ENCODE results near the gene CCDC66.

Gene CCDC66

GRCh38 chr3:56629451-56629850 lies 72.5 kb downstream of the CCDC66 start:
- Histone ChIP-seq H3K79me2 (no peaks in the 10 kb centered on the region), H3K9ac (no peak overlapping the region), H3K27me3 (ENCODE audit: control insufficient read depth, insufficient read depth, low read length) (no peaks in the 10 kb centered on the region), H3K4me1 (no peaks in the 10 kb centered on the region), H3K4me2 (ENCODE audit: low read length) (no peak overlapping the region), H3K27ac (no peak overlapping the region), H2AFZ (no peak overlapping the region), H3K4me3 (ENCODE audit: low read depth, low read length) (no peak overlapping the region), H3K36me3 (ENCODE audit: control insufficient read depth, insufficient read depth, low read length) (no peaks in the 10 kb centered on the region), H3K9me3 (ENCODE audit: control insufficient read depth, low read length) (no peaks in the 10 kb centered on the region)
- no peak for TF ChIP-seq CTCF (IDR thresholded peaks at IDR 0.05)

DNA sequence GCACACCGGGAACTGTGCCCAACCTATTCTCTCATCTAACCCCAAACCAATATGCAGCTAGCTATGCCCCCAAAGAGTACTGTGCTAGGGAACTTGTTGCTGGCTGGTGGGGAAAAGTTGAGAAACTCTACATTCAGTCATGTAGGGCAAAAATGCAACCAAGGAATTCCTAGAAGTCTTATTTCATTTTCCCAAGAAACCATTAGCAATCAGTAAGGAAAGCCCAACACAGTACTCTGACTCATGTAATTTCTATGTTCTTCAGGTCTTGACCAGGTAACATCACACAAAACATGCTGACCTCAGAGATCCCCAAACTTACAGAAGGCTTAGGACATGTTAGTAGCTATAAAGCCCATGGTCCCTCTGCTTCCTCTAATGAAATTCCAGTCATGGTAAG lies 74.0 kb downstream of the CCDC66 start:
- H3K4me1 ChIP-seq, result no peaks in the 10 kb centered on the region
- no peak overlapping the region for H3K4me2 ChIP-seq (ENCODE audit: low read length)
- H2AFZ ChIP-seq, result no peak overlapping the region
- H3K79me2 ChIP-seq, result no peaks in the 10 kb centered on the region
- H3K4me3 ChIP-seq (ENCODE audit: low read depth, low read length), result no peak overlapping the region
- no peaks in the 10 kb centered on the region for H3K27me3 ChIP-seq (ENCODE audit: control insufficient read depth, insufficient read depth, low read length)
- H3K27ac ChIP-seq, result no peak overlapping the region
- no peak for TF ChIP-seq CTCF (IDR thresholded peaks at IDR 0.05)
- no peak overlapping the region for H3K9ac ChIP-seq
- no peaks in the 10 kb centered on the region for H3K36me3 ChIP-seq (ENCODE audit: control insufficient read depth, insufficient read depth, low read length)
- no peaks in the 10 kb centered on the region for H3K9me3 ChIP-seq (ENCODE audit: control insufficient read depth, low read length)

- H3K9ac ChIP-seq, result no peak overlapping the region
- H3K4me2 ChIP-seq (ENCODE audit: low read length), result no peak overlapping the region
- no peaks in the 10 kb centered on the region for H3K27me3 ChIP-seq (ENCODE audit: control insufficient read depth, insufficient read depth, low read length)
- no peaks in the 10 kb centered on the region for H3K79me2 ChIP-seq
- no peak overlapping the region for H3K4me3 ChIP-seq (ENCODE audit: low read depth, low read length)
- H3K9me3 ChIP-seq (ENCODE audit: control insufficient read depth, low read length), result no peaks in the 10 kb centered on the region
- TF ChIP-seq CTCF (IDR thresholded peaks at IDR 0.05), result no peak
- no peak overlapping the region for H3K27ac ChIP-seq
- H3K36me3 ChIP-seq (ENCODE audit: control insufficient read depth, insufficient read depth, low read length), result no peaks in the 10 kb centered on the region
- no peaks in the 10 kb centered on the region for H3K4me1 ChIP-seq
- no peak overlapping the region for H2AFZ ChIP-seq
Observed at GRCh38 chr3:56633181-56633580, 76.2 kb downstream of the CCDC66 start.

DNA sequence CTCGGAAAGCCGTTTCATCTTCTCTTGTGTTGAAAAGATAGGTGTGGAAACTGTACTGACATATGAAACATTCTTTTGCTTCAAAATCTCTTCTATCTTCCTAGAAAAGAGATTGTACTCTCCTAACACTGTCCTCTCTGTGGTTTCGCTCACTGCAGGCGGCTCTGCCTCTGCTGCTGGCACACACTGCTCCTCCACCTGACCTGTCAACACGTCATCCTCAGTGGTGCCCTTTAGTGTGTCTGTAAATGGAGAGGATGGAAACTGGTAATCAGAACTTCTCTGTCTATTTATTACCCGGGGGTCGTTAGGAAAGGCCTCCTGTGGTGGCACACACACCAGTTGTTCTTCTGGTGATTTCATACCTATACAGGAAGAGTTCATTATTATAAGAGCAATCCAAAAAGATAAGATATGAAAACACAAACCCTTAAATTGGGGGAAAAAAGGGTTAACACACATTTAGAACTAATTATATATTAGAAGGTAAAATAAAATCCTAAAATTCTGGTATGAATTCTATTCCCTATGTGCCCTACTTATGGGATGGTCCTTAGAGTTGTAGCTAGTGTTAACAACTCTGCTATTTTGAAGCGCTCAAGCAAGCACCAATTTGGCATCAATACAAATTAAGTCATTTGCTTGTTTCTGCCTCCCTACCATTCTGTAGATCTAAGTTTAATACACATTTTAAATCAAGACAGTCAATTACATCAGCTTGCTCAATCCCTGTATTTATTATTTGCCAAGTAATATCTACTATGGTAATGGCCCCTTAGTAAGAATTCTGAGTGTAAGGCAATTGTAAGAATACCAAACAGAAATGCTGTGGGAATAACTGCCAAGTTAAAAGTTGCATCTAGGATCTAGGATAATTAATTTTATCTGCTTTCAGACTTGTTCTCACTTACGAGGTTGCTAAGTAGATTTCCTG lies 76.9 kb downstream of the CCDC66 start:
- no peaks in the 10 kb centered on the region for H3K27me3 ChIP-seq (ENCODE audit: control insufficient read depth, insufficient read depth, low read length)
- TF ChIP-seq CTCF (IDR thresholded peaks at IDR 0.05), result no peak
- no peak overlapping the region for H2AFZ ChIP-seq
- H3K4me3 ChIP-seq (ENCODE audit: low read depth, low read length), result no peak overlapping the region
- no peak overlapping the region for H3K4me2 ChIP-seq (ENCODE audit: low read length)
- H3K79me2 ChIP-seq, result no peaks in the 10 kb centered on the region
- no peak overlapping the region for H3K9ac ChIP-seq
- no peaks in the 10 kb centered on the region for H3K4me1 ChIP-seq
- H3K27ac ChIP-seq, result no peak overlapping the region
- no peaks in the 10 kb centered on the region for H3K36me3 ChIP-seq (ENCODE audit: control insufficient read depth, insufficient read depth, low read length)
- no peaks in the 10 kb centered on the region for H3K9me3 ChIP-seq (ENCODE audit: control insufficient read depth, low read length)

DNA sequence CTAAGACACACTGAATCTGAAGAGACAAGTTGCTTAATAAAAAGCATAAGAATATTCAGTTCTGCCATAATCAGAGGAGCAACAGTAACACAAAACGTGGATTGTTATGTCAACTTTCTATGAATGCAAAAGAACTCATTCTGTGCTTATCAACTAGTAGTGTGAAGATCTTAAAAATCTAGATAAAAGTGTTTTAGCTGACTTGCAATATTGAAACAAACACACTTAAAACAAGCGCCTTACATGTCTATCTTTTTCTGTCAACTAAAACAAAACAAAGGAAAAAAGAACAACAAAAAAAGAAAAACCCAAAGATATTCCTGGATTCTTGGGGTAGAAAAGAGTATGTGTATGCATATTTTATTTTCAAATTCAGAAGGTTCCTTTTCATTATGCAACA lies 88.4 kb downstream of the CCDC66 start:
- peaks cover 4% of the 10 kb centered on the region for H3K79me2 ChIP-seq
- H3K36me3 ChIP-seq (ENCODE audit: control insufficient read depth, insufficient read depth, low read length), result no peaks in the 10 kb centered on the region
- no peak overlapping the region for H3K9ac ChIP-seq
- peaks cover 4% of the 10 kb centered on the region for H3K4me1 ChIP-seq
- H3K27me3 ChIP-seq (ENCODE audit: control insufficient read depth, insufficient read depth, low read length), result no peaks in the 10 kb centered on the region
- peak overlapping the region; percentile 24 for H3K4me2 ChIP-seq (ENCODE audit: low read length)
- no peak overlapping the region for H3K27ac ChIP-seq
- no peaks in the 10 kb centered on the region for H3K9me3 ChIP-seq (ENCODE audit: control insufficient read depth, low read length)
- no peak overlapping the region for H2AFZ ChIP-seq
- peak overlapping the region; percentile 9 for H3K4me3 ChIP-seq (ENCODE audit: low read depth, low read length)
- TF ChIP-seq CTCF (IDR thresholded peaks at IDR 0.05), result no peak
